PC-3 (cell line): Measurements from ENCODE around the gene WWP2.
"Not testable (repeated sequence)": the region's sequence is repeated elsewhere in the genome, so short reads cannot be mapped to it uniquely, and the experiment has no call there.

Experiments used
- EZH2 ChIP-seq: fragments of 300-600 bp; sonication (generic); IDR thresholded peaks from one replicate; pipeline ENCODE4 v1.6.1; 2017; ENCODE audit warnings: antibody characterized with exemption, mild to moderate bottlenecking, low read length; ENCODE audit not compliant: unreplicated experiment
- TF ChIP-seq, protein P1 (sequence below): fragments of 300-600 bp; sonication (generic); conservative IDR thresholded peaks from 2 replicates; pipeline ENCODE4 v1.5.1; 2017; ENCODE audit warnings: antibody characterized with exemption, low read depth, mild to moderate bottlenecking, low read length

GRCh38 chr16:69972935-69973334 is 210.8 kb downstream of the WWP2 start:
- TF ChIP-seq, protein P1, sequence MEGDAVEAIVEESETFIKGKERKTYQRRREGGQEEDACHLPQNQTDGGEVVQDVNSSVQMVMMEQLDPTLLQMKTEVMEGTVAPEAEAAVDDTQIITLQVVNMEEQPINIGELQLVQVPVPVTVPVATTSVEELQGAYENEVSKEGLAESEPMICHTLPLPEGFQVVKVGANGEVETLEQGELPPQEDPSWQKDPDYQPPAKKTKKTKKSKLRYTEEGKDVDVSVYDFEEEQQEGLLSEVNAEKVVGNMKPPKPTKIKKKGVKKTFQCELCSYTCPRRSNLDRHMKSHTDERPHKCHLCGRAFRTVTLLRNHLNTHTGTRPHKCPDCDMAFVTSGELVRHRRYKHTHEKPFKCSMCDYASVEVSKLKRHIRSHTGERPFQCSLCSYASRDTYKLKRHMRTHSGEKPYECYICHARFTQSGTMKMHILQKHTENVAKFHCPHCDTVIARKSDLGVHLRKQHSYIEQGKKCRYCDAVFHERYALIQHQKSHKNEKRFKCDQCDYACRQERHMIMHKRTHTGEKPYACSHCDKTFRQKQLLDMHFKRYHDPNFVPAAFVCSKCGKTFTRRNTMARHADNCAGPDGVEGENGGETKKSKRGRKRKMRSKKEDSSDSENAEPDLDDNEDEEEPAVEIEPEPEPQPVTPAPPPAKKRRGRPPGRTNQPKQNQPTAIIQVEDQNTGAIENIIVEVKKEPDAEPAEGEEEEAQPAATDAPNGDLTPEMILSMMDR: not testable (repeated sequence)
- not testable (repeated sequence) for TF ChIP-seq EZH2
